Cardiac fibroblast (primary cell): ENCODE results near the gene ARID1B.

Experiments
- DNase-seq, 2 donors: peaks; one replicate each; pipeline versions ENCODE4 v3.0.0 to v3.0.0-alpha.2; 2010; ENCODE audit warnings: low read depth in 2 of 2
- H3K4me3 ChIP-seq, 2 donors: replicated peaks in 1 of 2; 1 replicate in 1 of 2; 2 replicates in 1 of 2; pipeline ENCODE4 v1.5.1; 2011; ENCODE audit warnings: low read depth in 2 of 2, low read length in 2 of 2, mild to moderate bottlenecking in 2 of 2, moderate library complexity in 1 of 2
- TF ChIP-seq, protein P1 (sequence below): IDR thresholded peaks from one replicate; pipeline ENCODE4 v1.5.1; 2011; ENCODE audit warnings: low read depth, mild to moderate bottlenecking, low read length, inconsistent platforms

Gene ARID1B

DNA sequence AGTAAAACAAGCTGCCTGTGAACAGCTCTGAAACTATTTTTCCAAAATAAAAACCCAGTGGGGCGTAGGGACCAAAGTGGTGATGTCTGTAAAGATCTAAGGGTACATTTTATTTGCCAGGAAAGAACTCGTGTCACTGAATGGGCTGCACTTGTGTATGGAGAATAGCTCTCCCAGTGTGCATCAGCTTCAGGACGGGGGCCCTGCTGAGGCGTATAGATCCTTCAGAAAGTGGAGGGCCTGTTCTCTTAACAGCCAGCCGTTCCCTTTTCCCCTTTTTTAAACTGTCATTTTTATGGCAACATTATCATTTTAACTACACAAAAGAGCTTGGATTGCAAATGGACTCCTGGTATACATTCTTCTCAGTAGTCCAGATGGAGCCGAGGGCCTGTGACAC is 408.8 kb downstream of the ARID1B start:
- H3K4me3 ChIP-seq = no peak overlapping the region
- TF ChIP-seq, protein P1, sequence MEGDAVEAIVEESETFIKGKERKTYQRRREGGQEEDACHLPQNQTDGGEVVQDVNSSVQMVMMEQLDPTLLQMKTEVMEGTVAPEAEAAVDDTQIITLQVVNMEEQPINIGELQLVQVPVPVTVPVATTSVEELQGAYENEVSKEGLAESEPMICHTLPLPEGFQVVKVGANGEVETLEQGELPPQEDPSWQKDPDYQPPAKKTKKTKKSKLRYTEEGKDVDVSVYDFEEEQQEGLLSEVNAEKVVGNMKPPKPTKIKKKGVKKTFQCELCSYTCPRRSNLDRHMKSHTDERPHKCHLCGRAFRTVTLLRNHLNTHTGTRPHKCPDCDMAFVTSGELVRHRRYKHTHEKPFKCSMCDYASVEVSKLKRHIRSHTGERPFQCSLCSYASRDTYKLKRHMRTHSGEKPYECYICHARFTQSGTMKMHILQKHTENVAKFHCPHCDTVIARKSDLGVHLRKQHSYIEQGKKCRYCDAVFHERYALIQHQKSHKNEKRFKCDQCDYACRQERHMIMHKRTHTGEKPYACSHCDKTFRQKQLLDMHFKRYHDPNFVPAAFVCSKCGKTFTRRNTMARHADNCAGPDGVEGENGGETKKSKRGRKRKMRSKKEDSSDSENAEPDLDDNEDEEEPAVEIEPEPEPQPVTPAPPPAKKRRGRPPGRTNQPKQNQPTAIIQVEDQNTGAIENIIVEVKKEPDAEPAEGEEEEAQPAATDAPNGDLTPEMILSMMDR = no peak
- no peak for DNase-seq

DNA sequence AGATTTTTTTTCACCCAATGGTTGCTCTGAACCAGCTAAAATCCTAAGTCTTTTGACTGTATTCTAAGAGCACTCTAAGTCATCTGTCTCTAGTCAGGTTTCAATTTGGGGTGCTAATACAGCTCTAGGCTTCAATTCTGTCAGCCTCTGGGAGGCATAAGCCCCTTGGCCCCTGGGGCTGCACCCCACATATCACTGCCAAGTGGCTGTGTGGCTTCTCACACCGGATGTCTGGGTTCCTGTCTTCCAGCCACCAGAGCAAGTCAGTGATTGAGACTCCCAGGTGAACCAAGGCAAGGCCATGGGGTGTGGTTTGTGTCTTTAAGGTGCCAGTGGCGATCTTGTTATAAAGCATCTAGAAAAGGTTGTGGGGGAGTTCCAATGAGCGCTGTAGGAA is 409.6 kb downstream of the ARID1B start:
- H3K4me3 ChIP-seq = no peak overlapping the region
- TF ChIP-seq, protein P1 = no peak
- no peak for DNase-seq

DNA sequence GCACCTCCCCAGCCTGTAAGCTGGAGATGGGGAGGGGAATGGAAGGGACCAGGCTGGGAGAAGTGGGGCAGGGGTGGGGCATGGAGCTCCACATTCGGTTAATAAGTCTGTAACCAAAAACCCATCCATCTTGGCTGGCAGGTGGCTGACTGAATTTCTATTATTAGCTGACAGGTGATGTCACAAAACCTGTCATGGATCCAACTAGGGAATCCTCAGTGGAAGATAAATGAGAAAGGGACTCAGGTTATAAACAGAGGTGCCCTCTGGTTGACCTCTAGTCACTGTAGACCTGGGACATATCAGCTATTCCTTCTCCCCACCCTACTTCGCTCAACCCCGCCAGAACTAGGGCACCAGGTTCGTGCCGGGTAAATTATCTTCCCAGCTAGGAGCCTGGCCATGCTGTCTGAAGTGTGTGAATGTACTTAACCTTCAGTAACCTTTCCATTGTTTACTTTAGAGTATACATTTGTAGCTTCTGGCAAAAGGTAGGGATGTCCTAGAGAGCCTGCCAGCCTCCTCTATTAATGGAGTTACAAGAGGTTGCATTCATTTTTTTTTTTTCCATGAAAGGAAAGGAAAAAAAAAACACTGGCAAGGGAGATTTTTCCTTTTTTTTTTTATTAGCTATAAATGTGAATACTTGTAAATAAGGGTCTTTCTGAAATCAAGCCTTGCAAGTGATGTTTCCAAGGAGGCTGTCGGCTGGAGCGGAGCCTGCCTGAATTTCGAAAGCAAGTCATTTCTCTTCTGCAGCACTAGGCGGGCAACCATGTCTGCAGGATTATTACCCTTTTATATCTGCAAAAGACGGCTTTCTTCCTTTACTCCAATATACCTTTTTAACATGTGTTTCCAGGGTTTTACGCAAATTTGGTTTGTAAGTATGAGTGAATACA is 410.3 kb downstream of the ARID1B start:
- no peak for DNase-seq
- TF ChIP-seq, protein P1 = no peak

DNA sequence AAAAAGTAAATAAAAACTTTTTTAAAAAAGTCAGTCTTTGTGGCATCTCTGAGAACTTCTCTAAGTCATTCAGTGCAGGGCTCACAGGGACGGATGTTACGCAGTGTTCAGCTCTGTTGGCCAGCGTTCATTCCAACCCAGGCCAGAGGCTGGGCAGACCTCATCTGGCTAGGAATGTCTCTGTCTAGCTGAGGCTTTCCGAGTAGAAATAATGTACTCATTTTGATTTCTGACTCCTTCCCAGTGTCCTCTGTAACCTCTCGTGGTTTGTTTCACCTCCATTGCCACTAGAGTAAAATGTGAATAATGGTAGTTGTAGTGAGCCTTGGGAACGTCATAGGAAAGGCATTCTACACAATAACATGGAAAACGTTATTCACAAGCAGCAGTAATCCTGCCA is 411.0 kb downstream of the ARID1B start:
- DNase-seq = peak in 1 of 2 donors; percentile 26
- TF ChIP-seq, protein P1 = no peak
- no peak overlapping the region for H3K4me3 ChIP-seq

More for the DNA sequence above, 410.3 kb downstream of the ARID1B start:
- no peak overlapping the region for H3K4me3 ChIP-seq

DNA sequence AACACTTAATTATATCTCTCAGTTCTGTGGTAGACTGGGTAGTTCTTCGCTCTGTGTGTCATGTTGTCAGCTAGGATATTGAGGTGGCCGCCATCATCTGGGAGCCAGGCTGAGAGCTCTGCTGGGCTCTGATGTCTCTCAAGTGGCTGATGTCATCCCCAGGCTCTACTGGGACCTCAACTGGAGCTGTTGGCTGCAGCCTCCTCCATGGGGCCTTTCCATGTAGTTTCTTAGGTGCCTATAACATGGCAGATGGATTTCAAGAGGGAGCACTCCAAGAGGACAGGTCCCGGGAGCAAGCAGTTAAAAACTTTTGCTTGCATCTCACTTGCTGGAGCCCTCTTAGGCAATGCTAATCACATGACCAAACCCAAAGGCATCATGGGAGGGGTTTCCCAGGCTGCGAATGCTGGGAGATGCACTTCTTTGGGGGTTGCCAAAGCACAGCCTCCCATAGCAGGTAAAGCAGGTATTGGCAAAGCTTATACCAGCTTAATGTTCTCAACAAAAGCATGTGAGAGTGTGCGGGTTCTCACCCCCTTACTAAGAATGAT is 416.3 kb downstream of the ARID1B start:
- TF ChIP-seq, protein P1 = no peak
- no peak for DNase-seq
- no peak overlapping the region for H3K4me3 ChIP-seq

DNA sequence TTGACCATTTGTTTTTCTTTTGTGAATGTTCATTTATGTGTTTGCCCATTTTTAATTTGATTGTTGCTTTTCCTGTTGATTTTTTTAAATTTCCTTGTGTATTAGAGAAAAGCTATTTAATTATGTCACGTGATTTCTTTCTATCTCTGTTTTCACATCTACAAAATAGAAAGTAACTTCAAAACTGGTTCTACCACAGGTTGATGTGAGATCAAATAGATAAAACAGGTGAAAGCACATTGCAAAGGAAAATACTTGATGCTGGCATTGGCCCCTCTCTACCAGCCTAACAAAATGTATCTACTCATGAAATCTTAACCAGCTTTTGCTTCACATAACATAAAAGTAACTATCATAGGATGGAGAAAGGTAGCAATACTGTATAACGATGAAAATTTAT is 416.9 kb downstream of the ARID1B start:
- TF ChIP-seq, protein P1 = no peak
- no peak for DNase-seq
- no peak overlapping the region for H3K4me3 ChIP-seq
